ENCODE data around the gene BSDC1. TPM values are rescaled to one million over a fixed set of nuclear protein-coding genes. Genes with fewer than 3 reads are reported as not detected.

The BSDC1 gene
- total RNA-seq, 1 experiment from 2014 or later, result 74.0 TPM

GRCh38 chr1:32394890-32395432 lies 720 bp upstream of the BSDC1 start:
- POLR2A ChIA-PET (ENCODE audit: unreplicated experiment), result interaction anchor here (0.9 to 1.0 kb wide), 2 partner anchors 59 to 189 kb away, joined by 3 to 9 read pairs; partner anchors contain the start of genes IQCC and MARCKSL1
- TF ChIP-seq CTCF (conservative IDR thresholded peaks at IDR 0.05), result no peak
- no peak for TF ChIP-seq EZH2 (IDR thresholded peaks at IDR 0.05; ENCODE audit: low read depth)
- Histone ChIP-seq H3K4me3 (peak overlapping the region; percentile 71), H3K79me2 (ENCODE audit: low read depth) (peaks cover 38% of the 10 kb centered on the region), H3K4me2 (peak overlapping the region; percentile 88), H3K27me3 (ENCODE audit: insufficient read depth, low read depth) (no peaks in the 10 kb centered on the region), H2AFZ (peak overlapping the region; percentile 98), H3K9me2 (ENCODE audit: insufficient read depth) (no peaks in the 10 kb centered on the region), H3F3A (ENCODE audit: insufficient read depth, low read depth) (peaks cover 6% of the 10 kb centered on the region; the same call in 1 of the 2 replicates), H3K36me3 (ENCODE audit: low read depth) (peaks cover 10% of the 10 kb centered on the region; the same call in 1 of the 2 replicates), H3K27ac (peak overlapping the region; percentile 59), H3K9me3 (ENCODE audit: insufficient read depth, low read depth) (no peaks in the 10 kb centered on the region), H4K20me1 (ENCODE audit: insufficient read depth) (peaks cover 6% of the 10 kb centered on the region), H3K4me1 (replicated peaks; ENCODE audit: insufficient read depth) (peaks cover 22% of the 10 kb centered on the region)
- intact Hi-C loops (cut with micrococcal nuclease; ENCODE audit: unreplicated experiment), result loop anchor here (1.0 to 10.0 kb wide), 3 partner anchors 63 to 422 kb away; partner anchors contain the start of genes EIF3I, S100PBP, TMEM234 and YARS1
- CTCF ChIA-PET, result interaction anchor here (0.6 kb wide), 1 partner anchor 775 kb away, joined by 5 read pairs; no protein-coding TSS in a partner anchor
- TSS peak; percentile 89 for BruUV-seq (replicated peaks)
- DNase-seq, result no peak

DNA sequence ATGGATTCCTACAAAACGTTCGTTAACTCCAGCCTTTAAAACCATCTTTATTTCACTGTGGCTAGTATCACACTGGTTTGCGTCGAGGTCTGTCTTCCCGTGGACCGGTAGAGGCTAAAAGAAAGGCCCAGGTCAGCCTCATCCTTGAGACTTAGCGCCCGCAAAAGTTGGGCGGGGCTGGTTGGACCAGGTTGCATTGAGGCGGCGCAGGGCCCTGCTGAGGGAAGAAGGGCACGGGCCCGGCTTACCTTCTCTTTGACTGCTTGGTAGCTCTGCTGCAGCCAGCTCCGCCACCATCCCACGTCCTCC lies 455 bp downstream of the BSDC1 start:
- intact Hi-C loops (cut with micrococcal nuclease; ENCODE audit: unreplicated experiment), result loop anchor here (1.0 to 10.0 kb wide), 3 partner anchors 61 to 424 kb away; partner anchors contain the start of genes EIF3I, S100PBP, TMEM234 and YARS1
- Histone ChIP-seq H3K27me3 (ENCODE audit: insufficient read depth, low read depth) (no peaks in the 10 kb centered on the region), H4K20me1 (ENCODE audit: insufficient read depth) (peaks cover 6% of the 10 kb centered on the region), H3K9me2 (ENCODE audit: insufficient read depth) (no peaks in the 10 kb centered on the region), H2AFZ (peak overlapping the region; percentile 91), H3K27ac (peak overlapping the region; percentile 52), H3F3A (ENCODE audit: insufficient read depth, low read depth) (peaks cover 10% of the 10 kb centered on the region; the same call in 1 of the 2 replicates), H3K4me3 (peak overlapping the region; percentile 71), H3K9me3 (ENCODE audit: insufficient read depth, low read depth) (no peaks in the 10 kb centered on the region), H3K4me1 (replicated peaks; ENCODE audit: insufficient read depth) (peaks cover 22% of the 10 kb centered on the region), H3K4me2 (peak overlapping the region; percentile 98), H3K36me3 (ENCODE audit: low read depth) (peaks cover 11% of the 10 kb centered on the region; the same call in 1 of the 2 replicates), H3K79me2 (ENCODE audit: low read depth) (peaks cover 38% of the 10 kb centered on the region)
- BruUV-seq (replicated peaks), result TSS peak; percentile 56
- CTCF ChIA-PET, result no interaction called here
- TF ChIP-seq CTCF (conservative IDR thresholded peaks at IDR 0.05) (no peak), EZH2 (IDR thresholded peaks at IDR 0.05; ENCODE audit: low read depth) (no peak)
- POLR2A ChIA-PET (ENCODE audit: unreplicated experiment), result interaction anchor here (0.6 to 1.0 kb wide), 2 partner anchors 188 to 749 kb away, joined by 9 to 10 read pairs; partner anchors contain the start of genes IQCC and PEF1
- peak in 1 of 2 experiments; percentile 45 for DNase-seq

DNA sequence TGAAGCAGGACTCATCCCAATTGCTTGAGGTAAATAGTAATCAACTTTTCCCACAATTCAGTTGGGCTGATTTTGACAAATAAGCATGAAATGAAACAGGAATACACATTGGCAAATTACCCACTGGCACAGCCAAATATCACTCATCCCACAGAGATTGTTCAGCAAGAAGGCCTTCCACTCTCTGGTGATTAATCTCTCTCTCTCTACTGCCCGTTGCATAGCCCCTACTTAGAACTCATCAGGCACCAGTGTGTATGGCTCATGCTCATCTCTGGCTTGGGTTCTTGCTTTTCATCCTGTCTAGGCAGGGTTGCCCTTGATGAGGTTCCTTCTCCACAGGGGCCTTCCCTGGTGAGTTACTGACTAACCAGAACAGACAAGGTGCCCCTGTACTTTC lies 1.1 kb downstream of the BSDC1 start:
- ChIA-PET CTCF (no interaction called here), POLR2A (ENCODE audit: unreplicated experiment) (no interaction called here)
- no TSS peak for BruUV-seq (replicated peaks)
- no peak for TF ChIP-seq CTCF (conservative IDR thresholded peaks at IDR 0.05)
- TF ChIP-seq EZH2 (IDR thresholded peaks at IDR 0.05; ENCODE audit: low read depth), result no peak
- H3K79me2 ChIP-seq (ENCODE audit: low read depth), result peaks cover 38% of the 10 kb centered on the region
- H3K27me3 ChIP-seq (ENCODE audit: insufficient read depth, low read depth), result no peaks in the 10 kb centered on the region
- intact Hi-C loops (cut with micrococcal nuclease; ENCODE audit: unreplicated experiment), result loop anchor here (10.0 kb wide), 1 partner anchor 168 kb away; the partner anchor contains the start of genes EIF3I and TMEM234
- H4K20me1 ChIP-seq (ENCODE audit: insufficient read depth), result peaks cover 6% of the 10 kb centered on the region
- no peak for DNase-seq
- H3K4me2 ChIP-seq, result peak overlapping the region; percentile 98
- H3K4me3 ChIP-seq, result peak overlapping the region; percentile 71
- H3K4me1 ChIP-seq (replicated peaks; ENCODE audit: insufficient read depth), result peaks cover 22% of the 10 kb centered on the region
- peaks cover 10% of the 10 kb centered on the region; the same call in 1 of the 2 replicates for H3F3A ChIP-seq (ENCODE audit: insufficient read depth, low read depth)
- no peaks in the 10 kb centered on the region for H3K9me3 ChIP-seq (ENCODE audit: insufficient read depth, low read depth)
- H3K36me3 ChIP-seq (ENCODE audit: low read depth), result peaks cover 11% of the 10 kb centered on the region; the same call in 1 of the 2 replicates
- no peak overlapping the region for H2AFZ ChIP-seq
- H3K9me2 ChIP-seq (ENCODE audit: insufficient read depth), result no peaks in the 10 kb centered on the region
- H3K27ac ChIP-seq, result no peak overlapping the region

All from PC-9 (cell line).